ENCODE results near the gene COLQ.

COLQ gene

DNA sequence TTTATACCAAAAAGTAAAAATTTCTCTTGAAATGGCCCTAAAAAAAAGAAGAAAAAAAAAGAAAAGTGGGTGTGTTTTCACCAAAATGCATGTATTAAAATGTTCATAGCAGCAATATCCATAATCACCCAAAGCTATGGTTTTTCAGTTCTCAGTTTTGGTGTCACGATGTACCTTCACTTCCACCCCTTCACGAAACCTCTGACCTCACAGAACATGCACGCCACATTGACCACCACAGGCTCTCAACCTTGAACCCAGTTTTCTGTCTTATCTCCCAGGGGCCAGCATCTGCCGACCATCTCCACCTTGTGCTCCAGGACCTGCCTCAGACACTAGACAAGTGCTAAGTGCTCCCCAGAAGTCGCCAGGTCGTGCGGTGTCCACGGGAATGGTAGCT, 30.4 kb downstream of the COLQ start:
- Histone ChIP-seq H3K4me1 (ENCODE audit: insufficient read depth, low read length) (no peaks in the 10 kb centered on the region), H3K79me2 (ENCODE audit: insufficient read depth, low read length) (no peaks in the 10 kb centered on the region), H3K4me3 (ENCODE audit: low read depth in 1 of 2, low read length in 2 of 2) (no peak overlapping the region), H3K4me2 (ENCODE audit: insufficient read depth, low read length) (no peak overlapping the region), H2AFZ (ENCODE audit: low read depth, low read length) (no peak overlapping the region), H3K9ac (ENCODE audit: low read depth, low read length) (no peak overlapping the region), H4K20me1 (ENCODE audit: insufficient read depth, low read length) (no peaks in the 10 kb centered on the region), H3K9me3 (ENCODE audit: insufficient read depth, low read length, severe bottlenecking) (no peaks in the 10 kb centered on the region), H3K27ac (ENCODE audit: low read length) (no peak overlapping the region), H3K36me3 (ENCODE audit: insufficient read depth, low read length) (no peaks in the 10 kb centered on the region), H3K27me3 (ENCODE audit: insufficient read depth, low read length, poor library complexity) (no peaks in the 10 kb centered on the region)
- TF ChIP-seq, protein P1, sequence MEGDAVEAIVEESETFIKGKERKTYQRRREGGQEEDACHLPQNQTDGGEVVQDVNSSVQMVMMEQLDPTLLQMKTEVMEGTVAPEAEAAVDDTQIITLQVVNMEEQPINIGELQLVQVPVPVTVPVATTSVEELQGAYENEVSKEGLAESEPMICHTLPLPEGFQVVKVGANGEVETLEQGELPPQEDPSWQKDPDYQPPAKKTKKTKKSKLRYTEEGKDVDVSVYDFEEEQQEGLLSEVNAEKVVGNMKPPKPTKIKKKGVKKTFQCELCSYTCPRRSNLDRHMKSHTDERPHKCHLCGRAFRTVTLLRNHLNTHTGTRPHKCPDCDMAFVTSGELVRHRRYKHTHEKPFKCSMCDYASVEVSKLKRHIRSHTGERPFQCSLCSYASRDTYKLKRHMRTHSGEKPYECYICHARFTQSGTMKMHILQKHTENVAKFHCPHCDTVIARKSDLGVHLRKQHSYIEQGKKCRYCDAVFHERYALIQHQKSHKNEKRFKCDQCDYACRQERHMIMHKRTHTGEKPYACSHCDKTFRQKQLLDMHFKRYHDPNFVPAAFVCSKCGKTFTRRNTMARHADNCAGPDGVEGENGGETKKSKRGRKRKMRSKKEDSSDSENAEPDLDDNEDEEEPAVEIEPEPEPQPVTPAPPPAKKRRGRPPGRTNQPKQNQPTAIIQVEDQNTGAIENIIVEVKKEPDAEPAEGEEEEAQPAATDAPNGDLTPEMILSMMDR (IDR thresholded peaks at IDR 0.05; ENCODE audit: borderline replicate concordance, extremely low read depth, low read length, poor library complexity, severe bottlenecking): no peak
- TF ChIP-seq EZH2 (IDR thresholded peaks at IDR 0.05; ENCODE audit: borderline replicate concordance, low read depth, low read length, severe bottlenecking): no peak
- DNase-seq (no peak), ATAC-seq (ENCODE audit: insufficient read depth, low read depth) (no peak)

DNA sequence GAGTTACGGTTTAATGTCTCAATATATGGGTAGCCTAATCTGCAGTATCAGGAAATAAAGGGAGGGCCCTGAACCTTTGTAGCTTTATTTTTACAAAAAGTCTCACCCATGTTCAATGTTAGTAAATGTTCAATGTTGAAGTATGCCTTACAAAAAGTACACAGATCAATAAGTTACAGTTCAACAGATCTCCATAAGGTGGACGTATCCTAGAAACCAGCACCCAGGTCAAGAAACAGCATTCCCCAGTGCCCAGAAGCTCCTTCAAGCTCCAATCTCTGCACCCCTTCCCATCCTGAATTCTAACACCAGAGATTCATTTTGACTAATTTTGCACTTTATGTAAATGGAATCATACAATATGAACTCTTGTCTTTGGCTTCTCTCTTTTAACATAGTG, 31.3 kb downstream of the COLQ start:
- Histone ChIP-seq H3K27ac (ENCODE audit: low read length) (no peak overlapping the region), H4K20me1 (ENCODE audit: insufficient read depth, low read length) (no peaks in the 10 kb centered on the region), H3K79me2 (ENCODE audit: insufficient read depth, low read length) (no peaks in the 10 kb centered on the region), H3K9me3 (ENCODE audit: insufficient read depth, low read length, severe bottlenecking) (no peaks in the 10 kb centered on the region), H3K27me3 (ENCODE audit: insufficient read depth, low read length, poor library complexity) (no peaks in the 10 kb centered on the region), H3K4me3 (ENCODE audit: low read depth in 1 of 2, low read length in 2 of 2) (no peak overlapping the region), H3K4me1 (ENCODE audit: insufficient read depth, low read length) (no peaks in the 10 kb centered on the region), H3K9ac (ENCODE audit: low read depth, low read length) (no peak overlapping the region), H2AFZ (ENCODE audit: low read depth, low read length) (no peak overlapping the region), H3K4me2 (ENCODE audit: insufficient read depth, low read length) (no peak overlapping the region), H3K36me3 (ENCODE audit: insufficient read depth, low read length) (no peaks in the 10 kb centered on the region)
- ATAC-seq (ENCODE audit: insufficient read depth, low read depth) (no peak), DNase-seq (no peak)
- TF ChIP-seq, protein P1 (IDR thresholded peaks at IDR 0.05; ENCODE audit: borderline replicate concordance, extremely low read depth, low read length, poor library complexity, severe bottlenecking): no peak
- TF ChIP-seq EZH2 (IDR thresholded peaks at IDR 0.05; ENCODE audit: borderline replicate concordance, low read depth, low read length, severe bottlenecking): no peak

DNA sequence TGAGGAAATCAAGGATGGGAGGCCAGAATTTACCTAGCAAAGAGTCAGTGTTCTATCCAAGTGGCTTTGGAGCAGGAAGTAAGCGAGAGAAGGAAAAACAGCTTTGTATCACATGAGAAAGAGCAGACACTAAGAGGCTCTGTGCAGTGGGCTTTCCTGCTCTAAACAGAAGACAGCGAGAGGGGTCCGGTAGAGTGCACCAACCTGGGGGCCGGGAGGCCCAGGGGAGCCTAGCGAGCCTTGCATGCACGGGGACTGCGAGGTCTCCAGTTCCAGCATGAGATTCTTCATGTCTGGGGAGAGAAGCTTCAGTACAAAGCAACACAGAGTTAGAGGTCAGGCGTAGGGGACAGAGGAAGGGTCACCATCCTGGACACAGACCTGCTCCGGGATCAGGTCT, 33.5 kb downstream of the COLQ start:
- no peak overlapping the region for H2AFZ ChIP-seq (ENCODE audit: low read depth, low read length)
- H3K27ac ChIP-seq (ENCODE audit: low read length): no peak overlapping the region
- no peaks in the 10 kb centered on the region for H3K79me2 ChIP-seq (ENCODE audit: insufficient read depth, low read length)
- ATAC-seq (ENCODE audit: insufficient read depth, low read depth) (no peak), DNase-seq (no peak)
- no peaks in the 10 kb centered on the region for H3K9me3 ChIP-seq (ENCODE audit: insufficient read depth, low read length, severe bottlenecking)
- H3K4me2 ChIP-seq (ENCODE audit: insufficient read depth, low read length): no peak overlapping the region
- TF ChIP-seq, protein P1 (IDR thresholded peaks at IDR 0.05; ENCODE audit: borderline replicate concordance, extremely low read depth, low read length, poor library complexity, severe bottlenecking): no peak
- TF ChIP-seq EZH2 (IDR thresholded peaks at IDR 0.05; ENCODE audit: borderline replicate concordance, low read depth, low read length, severe bottlenecking): no peak
- no peak overlapping the region for H3K9ac ChIP-seq (ENCODE audit: low read depth, low read length)
- H3K27me3 ChIP-seq (ENCODE audit: insufficient read depth, low read length, poor library complexity): no peaks in the 10 kb centered on the region
- no peaks in the 10 kb centered on the region for H3K4me1 ChIP-seq (ENCODE audit: insufficient read depth, low read length)
- H3K36me3 ChIP-seq (ENCODE audit: insufficient read depth, low read length): no peaks in the 10 kb centered on the region
- H3K4me3 ChIP-seq (ENCODE audit: low read depth in 1 of 2, low read length in 2 of 2): no peak overlapping the region
- H4K20me1 ChIP-seq (ENCODE audit: insufficient read depth, low read length): no peaks in the 10 kb centered on the region

DNA sequence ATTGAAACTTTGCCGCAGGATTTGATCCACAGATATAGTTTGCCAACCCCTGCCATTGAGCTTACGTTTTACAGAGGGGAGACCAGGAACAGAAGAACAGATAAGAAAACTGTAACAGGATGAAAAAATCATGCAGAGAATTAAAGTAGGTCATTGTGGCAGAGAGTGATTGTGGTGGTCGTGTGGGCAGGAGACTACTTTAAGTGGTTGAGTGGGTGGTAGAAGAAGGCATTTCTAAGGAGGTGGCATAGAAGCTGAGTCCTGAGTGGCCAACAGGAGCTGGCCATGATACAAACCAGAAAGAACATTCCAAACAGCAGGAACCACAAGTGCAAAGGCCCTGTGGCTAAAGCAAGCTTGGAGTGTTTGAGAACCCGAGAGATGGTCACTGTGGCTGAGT, 34.5 kb downstream of the COLQ start:
- Histone ChIP-seq H3K27me3 (ENCODE audit: insufficient read depth, low read length, poor library complexity) (no peaks in the 10 kb centered on the region), H4K20me1 (ENCODE audit: insufficient read depth, low read length) (no peaks in the 10 kb centered on the region), H3K4me1 (ENCODE audit: insufficient read depth, low read length) (no peaks in the 10 kb centered on the region), H3K4me3 (ENCODE audit: low read depth in 1 of 2, low read length in 2 of 2) (no peak overlapping the region), H3K27ac (ENCODE audit: low read length) (no peak overlapping the region), H3K79me2 (ENCODE audit: insufficient read depth, low read length) (no peaks in the 10 kb centered on the region), H3K9ac (ENCODE audit: low read depth, low read length) (no peak overlapping the region), H3K9me3 (ENCODE audit: insufficient read depth, low read length, severe bottlenecking) (no peaks in the 10 kb centered on the region), H3K36me3 (ENCODE audit: insufficient read depth, low read length) (no peaks in the 10 kb centered on the region), H3K4me2 (ENCODE audit: insufficient read depth, low read length) (no peak overlapping the region), H2AFZ (ENCODE audit: low read depth, low read length) (no peak overlapping the region)
- DNase-seq (no peak), ATAC-seq (ENCODE audit: insufficient read depth, low read depth) (no peak)
- TF ChIP-seq EZH2 (IDR thresholded peaks at IDR 0.05; ENCODE audit: borderline replicate concordance, low read depth, low read length, severe bottlenecking): no peak
- TF ChIP-seq, protein P1 (IDR thresholded peaks at IDR 0.05; ENCODE audit: borderline replicate concordance, extremely low read depth, low read length, poor library complexity, severe bottlenecking): no peak
